Left ventricle myocardium inferior (tissue), 1 donor: ENCODE results near the gene PCGF1. TPM values are rescaled to one million over a fixed set of nuclear protein-coding genes. Genes with fewer than 3 reads are reported as not detected.
A peak's percentile ranks its signal among the peaks of the same experiment; 100 is the strongest.

Experiments
- DNase-seq: peaks from one replicate; pipeline ENCODE4 v3.0.0-alpha.2; 2020
- H3K27ac ChIP-seq: fragments of 200-600 bp; replicated peaks from 2 replicates; pipeline ENCODE4 v1.8.0; 2021
- H3K27me3 ChIP-seq: fragments of 200-600 bp; 2 replicates; pipeline ENCODE4 v1.8.0; 2021; ENCODE audit warnings: low read depth
- H3K36me3 ChIP-seq: fragments of 200-600 bp; 2 replicates; pipeline ENCODE4 v1.8.0; 2021
- H3K4me1 ChIP-seq: fragments of 200-600 bp; 2 replicates; pipeline ENCODE4 v1.8.0; 2021
- H3K4me3 ChIP-seq: fragments of 200-600 bp; 2 replicates; pipeline ENCODE4 v1.8.0; 2021; ENCODE audit warnings: mild to moderate bottlenecking, moderate library complexity
- H3K9me3 ChIP-seq: fragments of 200-600 bp; replicated peaks from 2 replicates; pipeline ENCODE4 v1.8.0; 2021
- intact Hi-C: fragments of 100-400 bp; cut with micrococcal nuclease; formaldehyde crosslinking; loops from one replicate; pipeline ENCODE4 v1.11.0; 2022
- total RNA-seq: library from RNA; stranded (reverse); fragmentation: NEBNext Ultra II Directional; extraction: Animal tissue kit (Norgen Biotek cat#: 25700); gene quantifications from one replicate; pipeline ENCODE4 v1.2.1, GENCODE V29; 2021
- TF ChIP-seq, protein P1 (sequence below): fragments of 200-600 bp; IDR thresholded peaks from 2 replicates; pipeline ENCODE4 v1.8.0; 2021; ENCODE audit warnings: antibody characterized with exemption, mild to moderate bottlenecking, borderline replicate concordance
- donor health status: DM: no; HTN: yes; CAD: no; lungs with severe emphysema.

Gene PCGF1
- total RNA-seq, 1 donor from 2014 or later, result 20.2 TPM

DNA sequence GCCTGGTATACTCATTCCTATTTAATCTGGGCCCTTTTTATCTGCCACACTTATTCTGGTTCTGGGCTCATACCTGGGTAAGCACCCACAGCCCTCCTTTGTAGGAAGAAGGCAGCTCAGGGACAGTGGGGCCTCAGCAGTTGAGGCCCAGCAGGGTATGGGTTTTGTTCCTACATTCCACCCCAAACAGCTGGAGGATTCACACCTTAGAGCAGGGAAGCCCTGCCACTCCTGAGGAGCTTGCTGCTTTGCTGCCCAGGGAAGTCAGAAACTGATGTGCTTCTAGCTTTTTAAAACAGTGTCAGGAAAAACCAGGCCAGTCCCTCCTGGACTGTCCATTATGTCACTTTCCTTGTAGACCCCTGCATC lies 6.9 kb downstream of the PCGF1 start:
- Histone ChIP-seq H3K4me1 (peaks cover 65% of the 10 kb centered on the region), H3K9me3 (no peaks in the 10 kb centered on the region), H3K36me3 (peaks cover 13% of the 10 kb centered on the region), H3K4me3 (no peak overlapping the region), H3K27me3 (peaks cover 90% of the 10 kb centered on the region), H3K27ac (no peak overlapping the region)
- DNase-seq, result no peak
- TF ChIP-seq, protein P1, sequence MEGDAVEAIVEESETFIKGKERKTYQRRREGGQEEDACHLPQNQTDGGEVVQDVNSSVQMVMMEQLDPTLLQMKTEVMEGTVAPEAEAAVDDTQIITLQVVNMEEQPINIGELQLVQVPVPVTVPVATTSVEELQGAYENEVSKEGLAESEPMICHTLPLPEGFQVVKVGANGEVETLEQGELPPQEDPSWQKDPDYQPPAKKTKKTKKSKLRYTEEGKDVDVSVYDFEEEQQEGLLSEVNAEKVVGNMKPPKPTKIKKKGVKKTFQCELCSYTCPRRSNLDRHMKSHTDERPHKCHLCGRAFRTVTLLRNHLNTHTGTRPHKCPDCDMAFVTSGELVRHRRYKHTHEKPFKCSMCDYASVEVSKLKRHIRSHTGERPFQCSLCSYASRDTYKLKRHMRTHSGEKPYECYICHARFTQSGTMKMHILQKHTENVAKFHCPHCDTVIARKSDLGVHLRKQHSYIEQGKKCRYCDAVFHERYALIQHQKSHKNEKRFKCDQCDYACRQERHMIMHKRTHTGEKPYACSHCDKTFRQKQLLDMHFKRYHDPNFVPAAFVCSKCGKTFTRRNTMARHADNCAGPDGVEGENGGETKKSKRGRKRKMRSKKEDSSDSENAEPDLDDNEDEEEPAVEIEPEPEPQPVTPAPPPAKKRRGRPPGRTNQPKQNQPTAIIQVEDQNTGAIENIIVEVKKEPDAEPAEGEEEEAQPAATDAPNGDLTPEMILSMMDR, result no peak
- intact Hi-C loops, result no loop called here

DNA sequence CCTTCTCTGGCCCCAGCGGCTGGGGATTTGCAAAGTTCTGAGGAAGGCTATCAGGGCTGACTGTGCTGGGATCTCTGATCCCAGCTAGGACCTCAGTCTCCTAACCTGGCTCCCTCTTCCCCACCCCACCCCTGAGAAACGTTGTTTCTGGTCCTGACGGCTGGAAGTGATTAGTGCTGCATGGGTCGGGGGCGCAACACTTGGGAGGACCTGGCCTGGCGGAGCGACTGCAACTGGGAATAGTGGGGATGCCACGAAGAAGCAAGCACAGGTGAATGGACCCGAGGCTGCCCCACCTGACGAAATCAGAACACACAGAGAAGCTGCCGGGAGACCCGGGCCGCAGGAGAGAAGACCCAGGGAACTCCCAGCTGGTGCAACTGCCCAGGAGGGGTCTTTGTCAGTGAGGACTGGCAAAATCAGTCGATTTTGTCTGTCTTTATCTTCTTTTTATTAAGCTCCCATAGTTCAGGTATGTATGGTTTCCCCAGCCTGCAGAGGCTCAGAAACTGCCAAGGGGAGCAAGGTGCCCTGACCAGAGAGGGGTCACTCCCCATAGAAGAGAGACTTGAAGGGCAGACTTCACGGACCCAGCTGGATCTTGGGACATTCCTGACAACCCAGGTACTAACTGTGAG lies 7.4 kb downstream of the PCGF1 start:
- TF ChIP-seq, protein P1, result no peak
- H3K36me3 ChIP-seq, result peaks cover 8% of the 10 kb centered on the region
- H3K27ac ChIP-seq, result no peak overlapping the region
- H3K9me3 ChIP-seq, result no peaks in the 10 kb centered on the region
- peaks cover 60% of the 10 kb centered on the region for H3K4me1 ChIP-seq
- peaks cover 85% of the 10 kb centered on the region for H3K27me3 ChIP-seq
- H3K4me3 ChIP-seq, result peak overlapping the region; percentile 50
- no peak for DNase-seq
- intact Hi-C loops, result no loop called here

DNA sequence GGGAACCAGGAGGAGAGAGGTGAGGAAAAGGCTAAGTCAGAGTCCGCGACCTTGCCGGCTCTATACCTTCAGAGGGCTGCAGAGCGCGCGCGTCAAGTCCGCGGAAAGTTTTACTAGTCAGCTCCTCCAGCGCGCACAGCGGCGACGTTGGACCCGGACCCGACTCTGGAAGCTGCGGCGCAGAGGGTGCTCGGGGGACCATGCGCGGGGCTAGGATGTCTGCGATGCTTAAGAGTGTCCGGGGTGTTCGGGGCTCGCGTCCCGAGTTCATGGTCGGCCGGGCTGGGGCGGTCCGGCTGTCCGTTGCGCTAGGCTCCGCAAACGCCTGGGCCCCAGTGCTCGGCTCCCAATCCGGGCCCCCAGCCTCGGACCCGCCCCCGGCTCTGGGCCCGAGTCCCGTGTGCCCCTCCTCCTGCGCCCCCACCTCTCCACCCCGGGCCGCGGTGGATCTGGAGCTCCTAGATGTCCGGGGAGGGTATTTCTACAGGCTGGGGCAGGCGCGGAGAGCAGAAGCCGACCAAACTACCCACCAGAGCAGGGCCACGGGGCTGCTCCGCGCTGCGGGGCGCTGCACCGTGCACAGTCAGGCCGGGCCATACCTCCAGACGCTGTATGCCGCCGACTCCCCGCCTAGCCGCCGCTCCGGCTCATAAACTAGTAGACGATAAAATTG lies 8.1 kb downstream of the PCGF1 start, which contains the start of gene LBX2:
TSS of gene LBX2 (minus strand) at position 337 of the 673 bp plus-strand sequence. CDS start at position 271, 66 bp downstream.
- intact Hi-C loops, result no loop called here
- TF ChIP-seq, protein P1, result no peak
- Histone ChIP-seq H3K4me1 (peaks cover 54% of the 10 kb centered on the region), H3K4me3 (peak within 1 kb of the TSS; percentile 50), H3K36me3 (peaks cover 2% of the 10 kb centered on the region), H3K27me3 (peaks cover 78% of the 10 kb centered on the region), H3K9me3 (no peaks in the 10 kb centered on the region), H3K27ac (no peak within 1 kb of the TSS)
- no peak for DNase-seq

DNA sequence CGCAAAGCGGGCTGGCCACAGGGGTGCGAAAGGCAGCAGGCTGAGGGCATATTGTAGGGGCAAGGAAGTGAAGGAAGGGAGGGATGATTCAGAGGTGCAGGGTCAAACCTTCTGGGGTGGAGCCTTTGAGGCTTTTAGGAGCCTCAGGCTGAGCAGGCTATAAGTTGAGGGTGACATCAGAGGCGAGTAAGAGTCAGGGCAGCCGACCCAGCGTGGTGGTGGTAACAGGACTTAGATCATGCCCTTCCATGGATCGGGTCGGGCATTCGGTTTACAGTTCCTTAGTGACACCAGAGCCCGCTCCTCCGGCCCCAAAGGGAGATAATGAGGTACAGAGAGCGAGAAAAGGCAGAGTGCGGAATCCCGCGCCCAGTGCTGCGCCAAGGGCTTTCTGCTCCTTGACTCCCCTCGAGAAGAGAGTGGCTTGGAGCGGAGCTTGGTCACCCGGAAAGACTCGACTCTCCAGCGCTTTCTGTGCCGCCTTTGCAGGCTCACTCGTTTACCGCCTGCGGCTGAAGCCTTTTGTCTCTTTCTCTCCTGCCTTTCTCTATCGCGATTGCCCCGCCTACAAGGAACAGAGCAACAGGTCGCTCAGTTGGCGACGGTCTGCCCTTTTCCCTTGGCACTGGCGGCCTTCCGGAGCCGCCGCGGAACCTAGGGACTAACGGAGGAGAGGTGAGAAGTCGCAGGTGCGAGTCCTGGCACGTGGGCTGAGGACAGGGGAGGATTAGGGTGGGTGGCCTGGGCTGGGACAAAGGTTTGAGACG lies 8.8 kb downstream of the PCGF1 start:
- no peak for DNase-seq
- no peak overlapping the region for H3K27ac ChIP-seq
- no peaks in the 10 kb centered on the region for H3K9me3 ChIP-seq
- H3K4me3 ChIP-seq, result peak overlapping the region; percentile 50
- H3K4me1 ChIP-seq, result peaks cover 47% of the 10 kb centered on the region
- intact Hi-C loops, result no loop called here
- H3K36me3 ChIP-seq, result peaks cover 4% of the 10 kb centered on the region
- TF ChIP-seq, protein P1, result no peak
- H3K27me3 ChIP-seq, result peaks cover 71% of the 10 kb centered on the region

DNA sequence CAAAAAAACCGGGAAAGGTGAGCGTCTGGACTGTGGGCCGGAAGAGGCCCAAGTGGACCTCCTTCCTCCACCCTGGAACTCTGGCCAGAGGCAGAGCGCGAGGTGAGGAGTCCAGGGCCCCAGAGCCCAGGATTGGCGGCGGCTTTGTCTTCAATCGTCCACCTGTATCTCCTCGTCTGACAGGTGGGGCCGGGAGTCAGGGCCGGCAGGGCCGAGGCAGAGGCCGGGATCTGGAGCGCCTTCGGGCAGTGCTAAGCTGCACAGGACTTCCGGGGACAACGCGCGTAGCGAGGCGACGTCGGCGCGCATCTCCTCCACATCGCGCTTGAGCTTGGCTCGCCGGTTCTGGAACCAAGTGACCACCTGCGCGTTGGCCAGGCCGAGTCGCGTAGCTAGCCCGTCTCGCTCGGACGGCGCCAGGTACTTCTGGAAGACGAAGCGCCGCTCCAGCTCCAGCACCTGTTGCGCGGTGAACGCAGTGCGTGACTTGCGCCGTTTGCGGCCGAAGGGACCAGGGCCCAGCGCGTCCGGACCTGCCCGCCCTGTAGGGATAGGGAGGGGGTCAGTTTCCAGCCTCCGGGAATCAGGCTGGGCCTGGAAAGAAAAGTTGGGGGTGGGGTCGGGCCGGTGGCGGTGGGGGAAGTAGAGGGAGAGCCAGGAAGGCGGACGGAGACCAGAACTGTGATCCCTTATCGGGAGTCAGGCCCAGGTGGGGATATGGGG lies 9.6 kb downstream of the PCGF1 start:
- no peak for DNase-seq

More for the DNA sequence above, 9.6 kb downstream of the PCGF1 start:
- TF ChIP-seq, protein P1, result no peak
- Histone ChIP-seq H3K4me3 (peak overlapping the region; percentile 50), H3K36me3 (peaks cover 11% of the 10 kb centered on the region), H3K9me3 (no peaks in the 10 kb centered on the region), H3K4me1 (peaks cover 39% of the 10 kb centered on the region), H3K27me3 (peaks cover 64% of the 10 kb centered on the region), H3K27ac (no peak overlapping the region)
- intact Hi-C loops, result no loop called here
